Activated CD8-positive, alpha-beta memory T cell treated with anti-CD3 and anti-CD28 coated beads, Interleukin-2, amount 50 U/mL, for 48 hours (primary cell): ENCODE measurements around the gene FAM114A1.
"Not testable (repeated sequence)": the region's sequence is repeated elsewhere in the genome, so short reads cannot be mapped to it uniquely, and the experiment has no call there.

ENCODE experiments used
- DNase-seq: peaks from one replicate; pipeline ENCODE4 v3.0.0-alpha.2; 2020

The FAM114A1 gene

DNA sequence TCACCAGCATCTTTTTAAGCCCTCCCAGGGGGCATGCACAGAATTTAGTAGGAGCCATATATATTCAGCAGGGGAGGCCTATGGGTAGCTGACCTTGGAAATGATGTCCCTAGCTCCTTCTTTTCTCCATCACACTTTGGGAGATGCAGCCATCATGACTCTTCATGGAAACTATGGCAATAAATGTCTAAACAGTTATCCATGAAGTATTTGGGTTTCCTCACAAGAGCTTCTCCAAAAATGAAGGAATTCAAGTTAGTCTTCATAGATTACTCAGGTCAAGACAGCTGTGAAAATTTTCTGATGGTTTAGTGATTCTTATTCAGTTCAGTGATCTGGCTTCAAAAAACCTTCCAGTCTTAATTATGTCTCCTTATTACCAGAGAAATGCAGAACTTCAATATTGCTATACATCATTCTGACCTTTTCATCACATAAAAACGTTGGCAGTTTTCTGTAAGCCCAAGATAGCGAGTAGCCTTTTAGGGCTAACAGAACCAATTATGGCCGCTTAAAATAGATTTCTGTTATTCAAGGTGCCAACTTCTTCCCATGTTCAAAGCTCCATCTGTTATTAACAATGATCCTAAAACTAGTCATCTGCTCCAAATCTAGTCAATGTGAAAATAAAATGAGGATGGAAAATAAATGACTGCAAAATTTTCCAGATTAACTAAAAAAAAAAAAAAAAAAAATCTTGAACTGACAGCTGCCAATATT is 112.1 kb downstream of the FAM114A1 start:
- DNase-seq: no peak

DNA sequence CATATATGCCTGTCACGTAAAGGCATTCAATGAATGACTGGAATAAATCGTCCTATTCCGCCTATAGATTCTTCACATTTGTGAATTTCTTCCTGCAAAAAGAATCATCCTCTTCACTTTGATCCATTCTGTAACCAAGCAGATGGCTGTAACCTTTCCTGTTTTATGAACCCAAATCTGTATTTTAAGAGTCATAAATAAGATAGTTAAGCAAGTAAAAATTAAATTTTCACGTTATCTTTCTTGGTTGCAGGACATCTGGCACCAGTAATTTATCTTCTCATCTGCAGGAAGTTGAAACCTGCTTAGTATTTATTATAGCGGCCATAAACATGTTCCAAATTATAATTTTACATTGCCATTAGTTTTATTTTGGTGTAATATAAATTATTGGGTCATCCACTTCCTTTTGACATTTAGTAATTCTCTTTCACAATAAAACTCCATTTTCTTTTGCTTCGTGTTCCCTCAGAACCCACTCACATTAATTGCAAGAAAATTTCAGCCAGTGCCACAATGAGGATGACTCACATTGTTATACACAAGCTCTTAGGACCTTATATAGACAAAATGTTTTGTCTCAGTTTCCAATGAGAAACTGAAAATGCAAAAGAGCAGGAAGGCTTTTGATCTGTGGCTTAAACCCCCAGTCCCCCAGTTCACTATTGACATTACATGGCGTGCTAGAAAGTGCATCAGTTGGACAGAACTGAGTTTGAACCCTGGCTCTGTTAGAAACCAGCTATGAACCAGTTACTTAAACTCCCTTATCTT is 113.5 kb downstream of the FAM114A1 start:
- no peak for DNase-seq

DNA sequence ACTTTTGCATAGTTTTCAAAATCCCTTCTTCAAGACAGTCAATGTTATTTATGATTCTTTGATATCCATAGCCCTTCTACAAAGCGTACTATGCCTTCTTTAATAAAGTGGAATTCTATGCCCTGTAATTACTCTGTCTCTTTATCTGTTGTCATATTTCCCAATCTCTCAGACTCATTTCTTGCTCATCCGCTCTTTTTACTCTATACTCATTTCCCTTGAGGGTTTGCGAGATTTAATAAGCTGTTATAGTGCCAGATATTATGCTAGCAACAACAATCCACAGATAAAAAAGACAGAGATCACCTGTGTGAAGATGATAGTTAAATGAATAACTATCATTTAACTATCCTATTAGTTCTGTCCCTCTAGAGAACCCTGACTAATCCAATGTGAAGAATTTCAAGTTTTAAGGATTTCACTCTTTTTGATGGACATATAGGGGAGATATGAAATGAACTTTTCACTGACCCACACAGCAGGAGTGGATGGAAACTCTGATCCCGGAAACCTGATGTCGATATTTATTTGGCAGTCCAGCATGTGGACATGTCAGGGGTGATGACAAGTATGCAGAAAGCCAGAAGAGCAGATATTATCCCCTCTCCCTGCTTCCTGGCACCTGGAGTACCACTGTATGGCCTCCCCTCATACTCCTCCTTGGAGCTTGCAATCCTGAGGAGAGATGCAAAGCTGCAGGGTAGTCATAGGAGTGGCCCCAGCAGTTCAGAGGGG is 114.9 kb downstream of the FAM114A1 start:
- no peak for DNase-seq

DNA sequence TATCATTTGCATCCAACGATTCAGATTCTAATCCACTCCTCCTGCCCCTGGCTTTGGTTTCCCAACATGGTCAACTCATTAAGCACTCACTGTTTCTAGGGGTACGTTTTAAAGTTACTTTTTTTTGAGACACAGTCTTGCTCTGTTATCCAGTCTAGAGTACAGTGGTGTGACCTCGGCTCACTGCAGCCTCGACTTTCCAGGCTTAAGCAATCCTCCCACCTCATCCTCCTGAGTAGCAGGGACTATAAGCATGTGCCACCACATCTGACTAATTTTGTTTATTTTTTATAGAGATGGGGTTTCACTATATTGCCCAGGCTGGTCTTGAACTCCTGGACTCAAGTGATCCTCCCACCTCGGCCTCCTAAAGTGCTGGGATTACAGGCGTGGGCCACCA is 115.7 kb downstream of the FAM114A1 start:
- no peak for DNase-seq

DNA sequence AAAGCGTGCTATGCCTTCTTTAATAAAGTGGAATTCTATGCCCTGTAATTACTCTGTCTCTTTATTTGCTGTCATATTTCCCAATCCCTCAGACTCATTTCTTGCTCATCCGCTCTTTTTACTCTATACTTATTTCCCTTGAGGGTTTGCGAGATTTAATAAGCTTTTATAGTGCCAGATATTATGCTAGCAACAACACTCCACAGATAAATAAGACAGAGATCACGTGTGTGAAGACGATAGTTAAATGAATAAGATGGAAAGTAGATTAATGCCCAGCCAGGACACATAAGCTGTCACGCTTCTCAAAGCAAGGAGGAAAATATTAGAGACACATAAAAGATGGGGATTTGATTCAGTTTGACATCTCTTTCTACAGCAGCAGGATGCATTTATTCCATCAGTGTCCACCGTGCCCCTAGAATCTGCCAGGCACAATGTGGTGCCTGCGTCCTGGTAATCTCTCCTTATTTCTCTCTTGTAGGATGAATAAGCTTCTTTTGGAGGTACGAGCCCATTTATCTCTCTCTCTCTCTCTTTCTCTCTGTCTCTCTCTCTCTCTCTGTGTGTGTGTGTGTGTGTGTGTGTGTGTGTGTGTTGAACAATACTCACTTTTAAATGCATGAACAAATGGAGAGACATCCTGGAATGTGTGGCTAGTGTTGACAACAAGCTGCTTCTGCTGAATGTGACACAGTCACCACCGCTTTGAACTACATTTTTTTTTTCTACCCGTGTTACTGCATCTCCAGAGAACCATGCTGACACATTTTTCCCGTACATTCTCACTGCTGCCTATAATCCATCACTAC is 116.4 kb downstream of the FAM114A1 start:
- no peak for DNase-seq

DNA sequence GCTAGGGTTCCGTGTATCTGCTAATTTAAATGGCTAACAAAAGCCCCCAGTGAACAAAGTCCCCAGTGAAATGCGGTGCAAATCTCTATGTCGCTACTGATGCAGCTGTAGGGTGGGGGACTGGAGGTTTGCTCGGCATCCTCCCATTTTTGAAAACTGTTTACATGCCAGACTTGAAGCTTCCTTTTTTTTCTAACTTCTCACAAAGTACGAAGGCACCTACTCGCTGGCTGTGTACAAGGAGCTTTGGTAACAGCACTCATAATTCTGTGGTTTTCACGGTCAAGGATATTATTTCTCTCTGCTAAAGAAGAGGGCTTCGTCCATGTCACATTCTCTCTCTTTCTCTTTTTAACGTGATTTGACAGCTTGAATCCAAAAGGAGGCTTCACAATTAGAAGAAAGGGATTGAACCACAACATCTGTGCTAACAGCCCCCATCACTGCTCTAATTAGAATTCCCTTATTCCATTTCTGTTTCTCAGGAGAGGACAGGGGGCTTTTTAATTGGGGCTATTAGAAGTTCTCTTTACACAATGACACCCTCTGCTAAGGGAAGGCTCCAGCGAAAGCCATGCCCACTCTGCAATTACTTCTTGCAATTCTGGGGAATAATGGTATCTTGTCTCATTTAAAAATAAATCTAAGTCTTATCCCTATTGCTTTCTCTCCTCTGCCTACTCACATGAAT is 117.9 kb downstream of the FAM114A1 start:
- no peak for DNase-seq

DNA sequence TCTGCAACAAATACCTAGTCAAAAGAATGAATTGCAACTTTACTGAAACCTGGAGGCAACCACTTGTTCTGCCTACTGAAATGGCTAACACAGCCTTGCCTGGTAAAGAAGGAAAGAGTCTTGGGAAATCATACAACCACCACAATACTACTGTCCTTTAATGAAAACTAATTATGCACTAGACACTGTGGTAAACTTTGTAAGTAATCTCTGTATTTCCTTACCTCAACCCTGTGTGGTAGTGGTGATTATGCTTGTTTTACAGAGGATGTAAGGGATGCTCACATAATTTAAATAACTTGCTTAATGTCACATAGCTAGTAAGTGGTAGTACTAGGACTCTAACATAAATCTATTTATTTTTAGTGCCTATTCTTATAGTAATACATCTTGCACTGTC is 119.9 kb downstream of the FAM114A1 start:
- no peak for DNase-seq

DNA sequence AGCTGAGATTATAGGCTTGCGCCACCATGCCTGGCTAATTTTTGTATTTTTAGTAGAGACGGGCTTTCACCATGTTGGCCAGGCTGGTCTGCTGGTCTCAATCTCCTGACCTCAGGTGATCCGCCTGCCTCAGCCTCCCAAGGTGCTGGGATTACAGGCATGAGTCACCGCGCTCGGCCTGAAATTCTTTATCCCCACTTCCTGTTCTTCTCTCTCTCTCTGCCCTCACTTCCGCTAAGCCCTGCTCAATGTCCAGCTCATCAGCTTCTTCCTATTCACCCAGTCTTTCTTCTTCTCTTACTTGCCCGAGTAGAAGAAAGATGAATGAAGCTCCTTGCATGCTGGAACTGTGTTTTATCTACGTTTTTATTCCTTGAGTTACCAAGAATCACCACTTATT is 120.7 kb downstream of the FAM114A1 start:
- DNase-seq: not testable (repeated sequence)

DNA sequence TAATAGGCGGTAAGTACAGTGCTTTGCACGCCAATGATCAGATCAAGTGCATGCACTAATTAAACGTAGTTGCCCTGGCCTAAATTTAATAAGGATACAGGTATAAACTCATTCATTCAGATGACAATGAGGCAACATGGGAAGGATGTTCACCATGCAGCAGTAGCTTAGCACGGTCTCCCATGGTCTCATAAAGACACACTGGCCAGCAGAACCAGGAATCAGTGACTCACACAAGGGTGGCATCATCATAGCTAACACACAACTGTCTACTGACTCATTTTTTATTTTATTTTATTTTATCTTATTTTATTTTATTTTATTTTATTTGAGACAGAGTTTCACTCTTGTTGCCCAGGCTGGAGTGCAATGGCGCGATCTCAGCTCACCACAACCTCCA is 121.9 kb downstream of the FAM114A1 start:
- no peak for DNase-seq

DNA sequence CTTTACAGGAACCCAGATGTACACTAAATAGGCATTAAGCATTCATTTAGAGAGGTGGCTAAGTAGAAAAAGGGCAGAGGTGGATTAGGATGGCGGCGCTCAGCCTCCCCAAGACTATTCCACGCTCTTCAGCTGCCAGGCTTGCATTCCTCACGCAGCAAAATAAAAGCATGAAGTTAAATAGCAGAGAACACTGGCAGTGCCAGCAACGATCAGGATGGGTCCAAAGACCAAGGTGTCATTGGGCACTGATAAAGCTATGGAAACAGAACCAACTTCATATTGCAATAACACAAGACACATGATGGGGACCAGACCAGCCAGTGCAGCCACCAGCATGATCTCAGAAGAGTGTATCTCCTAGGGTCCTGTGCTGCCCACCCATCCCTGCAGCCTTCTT is 122.6 kb downstream of the FAM114A1 start:
- no peak for DNase-seq

DNA sequence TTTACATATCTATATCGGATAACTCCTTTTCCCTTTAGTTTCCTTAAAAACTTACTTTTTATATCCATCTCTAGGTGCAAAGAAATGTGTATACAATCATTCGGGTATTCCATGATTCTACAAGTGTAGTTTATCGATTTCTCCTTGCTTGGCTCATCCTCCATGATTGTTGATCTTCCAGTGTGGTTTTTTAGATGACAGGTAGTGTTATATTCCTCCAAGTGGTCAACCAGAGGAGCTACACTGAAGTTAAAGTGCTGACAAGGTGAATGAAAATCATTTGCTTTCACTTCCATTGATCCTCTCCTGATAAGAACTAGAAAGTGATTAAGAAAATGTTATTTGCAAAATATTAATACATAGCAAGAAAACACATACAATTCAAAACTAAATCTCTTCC is 126.1 kb downstream of the FAM114A1 start:
- DNase-seq: no peak

DNA sequence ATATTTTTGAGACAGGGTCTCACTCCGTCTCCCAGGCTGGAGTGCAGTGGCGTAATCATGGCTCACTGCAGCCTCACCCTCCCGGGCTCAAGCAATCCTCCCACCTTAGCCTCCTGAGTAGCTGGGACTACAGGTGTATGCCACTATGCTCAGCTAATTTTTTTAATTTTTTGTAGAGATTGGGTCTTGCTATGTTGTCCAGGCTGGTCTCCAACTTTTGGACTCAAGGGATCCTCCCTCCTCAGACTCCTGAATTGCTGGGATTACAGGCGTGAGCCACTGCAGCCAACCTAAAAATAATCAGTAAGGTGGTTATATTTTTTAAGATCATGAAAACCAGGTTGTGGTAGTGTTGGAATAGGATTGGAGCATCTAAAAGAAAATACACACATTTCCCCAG is 126.5 kb downstream of the FAM114A1 start:
- no peak for DNase-seq
